Body of pancreas (tissue), 4 donors: ENCODE results near the gene PHTF2. TPM values are rescaled to one million over a fixed set of nuclear protein-coding genes. Genes with fewer than 3 reads are reported as not detected.

Experiments
- ATAC-seq: fragments of 150-250 bp; one replicate; pipeline ENCODE4 v1.9.1; 2016
- DNase-seq, 4 donors: peaks; one replicate each; pipeline ENCODE4 v3.0.0-alpha.2; 2019
- H3K27ac ChIP-seq, 4 donors: fragments of 200-600 bp; sonication (generic); 1 replicate in 3 of 4; 2 replicates in 1 of 4; pipeline versions ENCODE4 v1.5.1 to v1.6.1; 2016 to 2019; ENCODE audit warnings: mild to moderate bottlenecking in 1 of 4, mixed read lengths in 1 of 4, moderate library complexity in 1 of 4
- H3K27me3 ChIP-seq, 2 donors: fragments of 200-600 bp; sonication (generic); one replicate each; pipeline ENCODE4 v1.6.0; 2016; ENCODE audit warnings: mild to moderate bottlenecking in 1 of 2
- H3K36me3 ChIP-seq, 2 donors: fragments of 200-600 bp; sonication (generic); replicated peaks in 1 of 2; 2 replicates each; pipeline ENCODE4 v1.5.1; 2016; ENCODE audit warnings: low read depth in 2 of 2; ENCODE audit not compliant: insufficient read depth in 1 of 2
- H3K4me1 ChIP-seq: fragments of 200-600 bp; sonication (generic); one replicate; pipeline ENCODE4 v1.6.0; 2016
- H3K4me3 ChIP-seq, 2 donors: fragments of 200-600 bp; sonication (generic); 1 replicate in 1 of 2; 2 replicates in 1 of 2; pipeline ENCODE4 v1.5.1; 2016 to 2019
- H3K9me3 ChIP-seq, 3 donors: fragments of 200-600 bp; sonication (generic); 1 replicate in 2 of 3; 2 replicates in 1 of 3; pipeline ENCODE4 v1.5.1; 2016
- CTCF ChIP-seq, 7 experiments: fragments of 450-650 bp in 4 of 7; fragments of 200-600 bp in 3 of 7; sonication (generic) in 3 of 7; IDR thresholded peaks; one replicate each; pipeline ENCODE4 v1.5.1; 2016 to 2019; ENCODE audit warnings: antibody characterized with exemption in 7 of 7
- POLR2A ChIP-seq, 3 donors: fragments of 450-650 bp; IDR thresholded peaks; one replicate each; pipeline ENCODE4 v1.6.1; 2016; ENCODE audit warnings: antibody characterized with exemption in 3 of 3, mild to moderate bottlenecking in 2 of 3
- WGBS, 2 donors: methylation state at CpG; one replicate each; pipeline ENCODE4 v1.1.5; 2017; 5-methylcytosine and 5-hydroxymethylcytosine counted together
- intact Hi-C: fragments of 100-400 bp; cut with DNase I; formaldehyde crosslinking; loops from one replicate; pipeline ENCODE4 v1.15.1; 2023
- total RNA-seq, 2 donors: library from RNA; depleted of rRNA; stranded (reverse); fragments of >200 nt; gene quantifications; one replicate each; pipeline ENCODE4 v1.1.0, GENCODE V29; 2016

PHTF2 gene
- total RNA-seq, 2 donors from 2014 or later, result 7.9 to 9.6 TPM

- Histone ChIP-seq H3K4me1 (no peaks in the 10 kb centered on the region), H3K4me3 (no peak overlapping the region), H3K9me3 (no peaks in the 10 kb centered on the region), H3K27me3 (no peaks in the 10 kb centered on the region), H3K36me3 (no peaks in the 10 kb centered on the region), H3K27ac (no peak overlapping the region)
- no peak for TF ChIP-seq CTCF (IDR thresholded peaks at IDR 0.05)
- TF ChIP-seq POLR2A (IDR thresholded peaks at IDR 0.05), result no peak
- DNase-seq (no peak), ATAC-seq (no peak)
- intact Hi-C loops, result no loop called here
- 91 to 92% methylated on average over 3 of the region's 3 CpGs for WGBS, 2 donors
These were observed 79.2 kb downstream of the PHTF2 start for GRCh38 chr7:77877791-77878190.

- intact Hi-C loops, result no loop called here
- 94 to 97% methylated on average over 1 of the region's 1 CpG for WGBS, 2 donors
These were observed 79.9 kb downstream of the PHTF2 start for GRCh38 chr7:77878500-77878899.

GRCh38 chr7:77879272-77879671 lies 80.7 kb downstream of the PHTF2 start:
- no peaks in the 10 kb centered on the region for H3K27me3 ChIP-seq
- ATAC-seq, result no peak
- intact Hi-C loops, result no loop called here
- no peaks in the 10 kb centered on the region for H3K4me1 ChIP-seq
- no peak overlapping the region for H3K27ac ChIP-seq
- no peaks in the 10 kb centered on the region for H3K9me3 ChIP-seq
- no peaks in the 10 kb centered on the region for H3K36me3 ChIP-seq
- TF ChIP-seq CTCF (IDR thresholded peaks at IDR 0.05), result no peak
- TF ChIP-seq POLR2A (IDR thresholded peaks at IDR 0.05), result no peak
- WGBS, 2 donors, result 68 to 75% methylated on average over 2 of the region's 2 CpGs
- DNase-seq, result no peak
- H3K4me3 ChIP-seq, result no peak overlapping the region

More at GRCh38 chr7:77878500-77878899, 79.9 kb downstream of the PHTF2 start:
- no peaks in the 10 kb centered on the region for H3K27me3 ChIP-seq
- no peak for TF ChIP-seq CTCF (IDR thresholded peaks at IDR 0.05)
- TF ChIP-seq POLR2A (IDR thresholded peaks at IDR 0.05), result no peak
- ATAC-seq, result no peak
- H3K27ac ChIP-seq, result no peak overlapping the region
- H3K36me3 ChIP-seq, result no peaks in the 10 kb centered on the region
- no peak overlapping the region for H3K4me3 ChIP-seq
- no peaks in the 10 kb centered on the region for H3K9me3 ChIP-seq
- no peak for DNase-seq
- H3K4me1 ChIP-seq, result no peaks in the 10 kb centered on the region

DNA sequence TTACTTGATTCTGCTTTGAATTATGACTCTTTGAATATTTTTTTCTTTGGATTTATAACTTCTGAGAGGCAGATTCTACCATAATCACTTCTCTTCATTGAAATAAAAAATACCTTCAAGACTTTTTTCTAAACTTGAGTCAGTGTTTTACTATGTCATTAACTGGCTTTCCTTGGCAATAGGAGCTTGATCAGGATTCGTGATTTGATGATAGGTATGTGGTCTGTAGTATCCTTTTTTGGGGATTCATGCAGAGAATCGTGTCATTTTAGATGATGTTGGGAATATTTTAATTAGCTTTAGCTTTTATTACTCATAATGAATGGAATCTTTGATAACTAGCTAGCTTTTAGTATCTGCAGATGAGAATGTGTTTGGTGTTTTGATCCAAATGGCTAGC lies 83.3 kb downstream of the PHTF2 start:
- Histone ChIP-seq H3K27me3 (no peaks in the 10 kb centered on the region), H3K4me3 (no peak overlapping the region), H3K4me1 (no peaks in the 10 kb centered on the region), H3K27ac (no peak overlapping the region), H3K9me3 (no peaks in the 10 kb centered on the region), H3K36me3 (no peaks in the 10 kb centered on the region)
- intact Hi-C loops, result no loop called here
- TF ChIP-seq CTCF (IDR thresholded peaks at IDR 0.05), result no peak
- TF ChIP-seq POLR2A (IDR thresholded peaks at IDR 0.05), result no peak
- DNase-seq (no peak), ATAC-seq (no peak)
- WGBS, 2 donors, result 89 to 97% methylated on average over 2 of the region's 2 CpGs

GRCh38 chr7:77885155-77885554 lies 86.6 kb downstream of the PHTF2 start:
- no peak overlapping the region for H3K27ac ChIP-seq
- 97 to 99% methylated on average over 4 of the region's 4 CpGs for WGBS, 2 donors
- intact Hi-C loops, result no loop called here
- H3K9me3 ChIP-seq, result no peaks in the 10 kb centered on the region
- TF ChIP-seq POLR2A (IDR thresholded peaks at IDR 0.05) (no peak), CTCF (IDR thresholded peaks at IDR 0.05) (no peak)
- H3K27me3 ChIP-seq, result no peaks in the 10 kb centered on the region
- DNase-seq (no peak), ATAC-seq (no peak)
- no peak overlapping the region for H3K4me3 ChIP-seq
- no peaks in the 10 kb centered on the region for H3K4me1 ChIP-seq
- no peaks in the 10 kb centered on the region for H3K36me3 ChIP-seq
